ENCODE data around the gene HNRNPL.

- no peak for TF ChIP-seq CTCF (conservative IDR thresholded peaks at IDR 0.05; ENCODE audit: low read depth, low read length)
- no peak for TF ChIP-seq EZH2 (IDR thresholded peaks at IDR 0.05; ENCODE audit: borderline replicate concordance, low read depth, low read length, poor library complexity, severe bottlenecking)
Measured at GRCh38 chr19:38788478-38789243, 61.1 kb downstream of the HNRNPL start, which contains the start of gene LGALS7B.

Measured in A673 (cell line).